GM23338 (cell line): ENCODE results near the gene CBARP.

Experiments
- CREB1 ChIP-seq: fragments of 250-450 bp; sonication (Bioruptor Pico); IDR thresholded peaks from 2 replicates; pipeline ENCODE4 v1.5.0; 2020; ENCODE audit warnings: low read depth, mild to moderate bottlenecking, moderate library complexity
- CTCF ChIP-seq, 2 experiments: fragments of 200-600 bp in 1 of 2; sonication (generic) in 1 of 2; conservative IDR thresholded peaks; 2 replicates each; pipeline versions ENCODE4 v1.5.1 to v1.6.1; 2016 to 2017; ENCODE audit warnings: antibody characterized with exemption in 2 of 2, low read depth in 2 of 2, mild to moderate bottlenecking in 2 of 2, moderate library complexity in 1 of 2
- EZH2 ChIP-seq: fragments of 200-600 bp; sonication (generic); IDR thresholded peaks from one replicate; pipeline ENCODE4 v1.8.0; 2017; ENCODE audit warnings: antibody characterized with exemption, mild to moderate bottlenecking, low read depth; ENCODE audit not compliant: unreplicated experiment
- EZH2phosphoT487 ChIP-seq: fragments of 200-600 bp; sonication (generic); IDR thresholded peaks from one replicate; pipeline ENCODE4 v1.8.1; 2018; ENCODE audit warnings: antibody characterized with exemption; ENCODE audit not compliant: unreplicated experiment
- JUNB ChIP-seq: IDR thresholded peaks from one replicate; pipeline ENCODE4 v1.6.1; 2016; ENCODE audit warnings: antibody characterized with exemption; ENCODE audit not compliant: unreplicated experiment
- NANOG ChIP-seq: IDR thresholded peaks from 2 replicates; pipeline ENCODE4 v1.6.1; 2016; ENCODE audit warnings: antibody characterized with exemption, borderline replicate concordance
- POLR2AphosphoS5 ChIP-seq: IDR thresholded peaks from 2 replicates; pipeline ENCODE4 v1.6.1; 2016; ENCODE audit warnings: antibody characterized with exemption, low read depth
- REST ChIP-seq: IDR thresholded peaks from one replicate; pipeline ENCODE4 v1.6.1; 2018; ENCODE audit warnings: antibody characterized with exemption; ENCODE audit not compliant: unreplicated experiment
- STAT1 ChIP-seq: IDR thresholded peaks from one replicate; pipeline ENCODE4 v1.6.1; 2016; ENCODE audit warnings: antibody characterized with exemption; ENCODE audit not compliant: unreplicated experiment
- ZNF114 ChIP-seq: fragments of 250-450 bp; sonication (Bioruptor Pico); IDR thresholded peaks from 2 replicates; pipeline ENCODE4 v1.5.0; 2020; ENCODE audit warnings: mild to moderate bottlenecking, moderate library complexity
- ZNF331 ChIP-seq: fragments of 250-450 bp; sonication (Bioruptor Pico); IDR thresholded peaks from 2 replicates; pipeline ENCODE4 v1.5.0; 2020; ENCODE audit warnings: low read depth, mild to moderate bottlenecking, moderate library complexity
- TF ChIP-seq, protein P1 (sequence below): IDR thresholded peaks from 2 replicates; pipeline ENCODE4 v1.6.1; 2016; ENCODE audit warnings: antibody characterized with exemption

DNA sequence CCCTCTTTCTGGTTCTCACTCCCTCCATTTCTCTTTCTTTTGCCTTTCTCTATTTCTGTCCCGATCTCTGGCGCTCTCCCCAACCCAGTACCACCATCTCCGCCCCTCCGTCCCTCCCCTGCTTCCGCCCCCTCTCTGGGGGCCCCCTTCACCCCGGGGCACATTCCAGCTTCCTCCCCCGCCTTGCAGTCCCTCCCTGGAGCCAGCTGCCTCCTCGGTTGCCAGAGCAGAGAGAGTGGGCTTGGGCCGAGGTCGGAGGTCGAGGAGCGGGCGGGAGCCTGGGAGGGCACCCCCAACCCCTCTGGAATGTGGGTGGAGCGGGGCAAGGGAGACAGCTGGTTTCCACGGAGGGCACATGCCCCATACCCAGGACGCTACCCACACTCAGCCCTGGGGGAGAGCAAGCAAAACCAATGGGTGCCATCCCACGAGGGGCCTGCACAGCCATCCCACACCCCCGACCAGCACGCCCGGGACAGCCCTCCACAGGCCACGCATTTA is 24.9 kb upstream of the CBARP start:
- TF ChIP-seq CTCF (conservative IDR thresholded peaks at IDR 0.05; ENCODE audit: low read depth in 2 of 2) (no peak), REST (no peak), EZH2phosphoT487 (no peak), CREB1 (CRISPR knock-in tag) (no peak), POLR2AphosphoS5 (peak; percentile 27; the same call in 1 of the 2 replicates), EZH2 (no peak), JUNB (no peak), STAT1 (no peak), ZNF331 (CRISPR knock-in tag) (no peak), ZNF114 (CRISPR knock-in tag) (no peak), NANOG (no peak)
- TF ChIP-seq, protein P1, sequence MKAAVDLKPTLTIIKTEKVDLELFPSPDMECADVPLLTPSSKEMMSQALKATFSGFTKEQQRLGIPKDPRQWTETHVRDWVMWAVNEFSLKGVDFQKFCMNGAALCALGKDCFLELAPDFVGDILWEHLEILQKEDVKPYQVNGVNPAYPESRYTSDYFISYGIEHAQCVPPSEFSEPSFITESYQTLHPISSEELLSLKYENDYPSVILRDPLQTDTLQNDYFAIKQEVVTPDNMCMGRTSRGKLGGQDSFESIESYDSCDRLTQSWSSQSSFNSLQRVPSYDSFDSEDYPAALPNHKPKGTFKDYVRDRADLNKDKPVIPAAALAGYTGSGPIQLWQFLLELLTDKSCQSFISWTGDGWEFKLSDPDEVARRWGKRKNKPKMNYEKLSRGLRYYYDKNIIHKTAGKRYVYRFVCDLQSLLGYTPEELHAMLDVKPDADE: no peak
